ES-I3 (cell line): Measurements from ENCODE around the gene MTHFD1.
A peak's percentile ranks its signal among the peaks of the same experiment; 100 is the strongest.
"Not testable (repeated sequence)": the region's sequence is repeated elsewhere in the genome, so short reads cannot be mapped to it uniquely, and the experiment has no call there.

Source experiments
- H3K36me3 ChIP-seq: 2 replicates; pipeline ENCODE4 v1.6.1; 2013; ENCODE audit warnings: mild to moderate bottlenecking, low read length, control low read depth, moderate library complexity; ENCODE audit not compliant: insufficient read depth
- H3K4me1 ChIP-seq: 2 replicates; pipeline ENCODE4 v1.6.1; 2013; ENCODE audit warnings: mild to moderate bottlenecking, control low read depth, low read length; ENCODE audit not compliant: insufficient read depth
- H3K9ac ChIP-seq: 2 replicates; pipeline ENCODE4 v1.6.1; 2013; ENCODE audit warnings: low read depth, mild to moderate bottlenecking, low read length, moderate library complexity
- H3K9me3 ChIP-seq: 2 replicates; pipeline ENCODE4 v1.6.1; 2013; ENCODE audit warnings: mild to moderate bottlenecking, low read length, moderate library complexity; ENCODE audit not compliant: control insufficient read depth, insufficient read depth

The MTHFD1 gene

DNA sequence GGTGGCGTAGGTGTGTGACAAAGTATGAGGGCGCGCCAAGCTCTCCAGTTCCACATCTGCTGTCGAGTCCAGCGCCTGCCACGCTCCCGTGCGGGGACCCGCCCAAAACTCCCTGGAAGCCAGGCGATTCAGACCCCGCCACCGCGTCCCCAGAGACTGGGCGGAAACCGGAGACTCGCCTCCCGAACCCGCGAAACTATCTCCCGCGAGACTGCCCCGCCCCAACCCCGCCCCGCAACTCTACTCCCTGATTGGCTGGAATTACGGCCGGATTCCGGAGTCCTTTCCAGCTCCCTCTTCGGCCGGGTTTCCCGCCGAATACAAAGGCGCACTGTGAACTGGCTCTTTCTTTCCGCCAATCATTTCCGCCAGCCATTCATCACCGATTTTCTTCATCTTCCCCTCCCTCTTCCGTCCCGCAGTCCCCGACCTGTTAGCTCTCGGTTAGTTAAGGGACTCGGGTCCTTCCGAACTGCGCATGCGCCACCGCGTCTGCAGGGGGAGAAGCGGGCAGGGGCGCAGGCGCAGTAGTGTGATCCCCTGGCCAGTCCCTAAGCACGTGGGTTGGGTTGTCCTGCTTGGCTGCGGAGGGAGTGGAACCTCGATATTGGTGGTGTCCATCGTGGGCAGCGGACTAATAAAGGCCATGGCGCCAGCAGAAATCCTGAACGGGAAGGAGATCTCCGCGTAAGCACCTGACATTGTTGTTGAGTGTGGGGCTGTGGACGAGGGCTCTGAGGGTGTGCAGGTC lies at the start of gene MTHFD1:
MTHFD1 (plus strand) TSS at position 572 of the 751 bp plus-strand sequence; CDS start at position 647, 75 bp downstream.
- peak within 1 kb of the TSS; percentile 84 for H3K9ac ChIP-seq
- H3K4me1 ChIP-seq, result peaks cover 17% of the 10 kb centered on the region
- no peaks in the 10 kb centered on the region for H3K9me3 ChIP-seq
- 0 out of 2 replicates have a peak, but pooled peaks cover 4% of the 10 kb centered on the region for H3K36me3 ChIP-seq

DNA sequence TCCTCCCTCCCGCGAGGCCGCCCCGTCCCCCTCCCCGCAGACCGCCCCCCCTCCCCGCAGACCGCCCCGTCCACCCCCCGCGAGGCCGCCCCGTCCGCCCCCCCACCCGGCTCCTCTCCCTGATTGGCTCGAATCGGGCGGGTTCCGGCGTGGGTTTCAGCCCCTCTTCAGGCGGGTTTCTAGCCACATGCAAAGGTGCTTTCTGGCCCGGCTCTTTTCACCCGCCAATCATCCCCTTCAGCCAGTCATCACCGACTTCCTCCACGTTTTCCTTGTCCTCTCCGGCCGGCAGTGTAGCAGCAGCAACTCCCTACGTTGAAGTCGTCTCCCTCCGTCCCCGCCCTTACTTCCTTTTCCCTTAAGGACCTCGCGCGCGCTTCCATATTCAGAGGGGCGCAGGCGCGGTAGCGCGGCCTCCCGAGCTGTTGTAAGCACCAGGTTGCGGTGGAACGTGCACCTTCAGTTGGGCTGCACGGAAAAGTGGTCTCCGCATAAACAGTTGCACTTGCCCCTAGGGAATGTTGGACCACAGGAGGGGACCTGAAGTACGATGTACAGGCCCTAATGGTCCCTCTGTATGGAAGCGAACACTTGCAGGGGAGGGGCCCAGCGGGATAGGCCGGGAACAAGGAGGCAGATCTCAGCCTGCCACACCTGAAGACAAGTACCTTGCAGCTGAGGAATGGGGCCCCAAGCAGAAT lies 49.4 kb upstream of the MTHFD1 start:
- Histone ChIP-seq H3K36me3 (0 out of 2 replicates have a peak, but pooled peaks cover 3% of the 10 kb centered on the region), H3K4me1 (peaks cover 4% of the 10 kb centered on the region; the same call in 1 of the 2 replicates), H3K9me3 (peaks cover 5% of the 10 kb centered on the region; the same call in 1 of the 2 replicates), H3K9ac (peak overlapping the region; percentile 69)

DNA sequence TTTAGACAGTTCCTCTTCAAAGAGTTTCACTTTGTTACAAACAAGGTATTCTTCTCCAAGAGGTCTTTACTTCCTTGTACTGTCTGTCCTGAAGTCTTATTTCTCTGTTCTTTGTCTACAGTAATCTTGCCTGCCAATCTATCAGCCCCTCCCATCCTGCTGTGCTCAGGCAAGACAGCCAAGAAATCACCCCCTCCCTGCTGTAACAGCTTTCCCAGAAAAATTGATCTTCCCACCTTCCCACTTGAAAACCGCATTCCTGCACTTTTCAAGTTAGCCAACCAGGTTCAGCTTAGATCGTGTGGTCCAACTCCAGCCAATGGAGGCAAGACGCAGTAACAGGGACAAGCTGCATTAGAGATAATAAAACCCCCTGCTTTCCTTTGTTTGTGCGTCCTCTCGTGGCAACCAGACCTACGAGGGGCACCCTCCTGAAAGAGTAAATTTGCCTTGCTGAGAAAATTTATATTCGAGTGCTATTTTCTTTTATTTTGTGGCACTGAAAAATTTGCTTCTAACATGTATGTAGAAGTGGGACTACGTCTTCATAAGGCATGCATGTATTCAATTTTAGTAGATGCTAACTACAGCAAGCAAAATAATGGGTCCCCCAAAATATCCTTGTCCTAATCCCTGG lies 47.5 kb upstream of the MTHFD1 start:
- H3K36me3 ChIP-seq, result no peaks in the 10 kb centered on the region
- peaks cover 4% of the 10 kb centered on the region; the same call in 1 of the 2 replicates for H3K4me1 ChIP-seq

DNA sequence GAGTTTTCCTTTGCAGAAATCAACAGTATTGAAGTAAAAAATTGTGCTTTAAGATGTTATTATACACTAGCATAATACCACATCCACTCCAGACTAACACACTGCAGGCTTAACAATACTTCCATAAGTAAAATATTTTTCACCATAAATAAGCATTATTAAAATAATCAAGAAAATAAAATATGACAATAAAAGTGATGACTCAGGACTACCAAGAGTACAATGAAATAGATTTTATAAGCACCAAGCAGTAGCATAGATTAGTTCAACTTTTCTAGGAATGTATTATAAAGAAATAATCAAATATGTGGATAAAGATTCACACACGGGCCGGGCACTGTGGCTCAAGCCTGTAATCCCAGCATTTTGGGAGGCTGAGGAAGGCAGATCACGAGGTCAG lies 40.4 kb upstream of the MTHFD1 start:
- H3K9me3 ChIP-seq, result no peaks in the 10 kb centered on the region
- H3K4me1 ChIP-seq, result no peaks in the 10 kb centered on the region
- H3K9ac ChIP-seq, result no peak overlapping the region
- H3K36me3 ChIP-seq, result no peaks in the 10 kb centered on the region

More for the DNA sequence above, 47.5 kb upstream of the MTHFD1 start:
- peaks cover 5% of the 10 kb centered on the region; the same call in 1 of the 2 replicates for H3K9me3 ChIP-seq
- no peak overlapping the region for H3K9ac ChIP-seq

DNA sequence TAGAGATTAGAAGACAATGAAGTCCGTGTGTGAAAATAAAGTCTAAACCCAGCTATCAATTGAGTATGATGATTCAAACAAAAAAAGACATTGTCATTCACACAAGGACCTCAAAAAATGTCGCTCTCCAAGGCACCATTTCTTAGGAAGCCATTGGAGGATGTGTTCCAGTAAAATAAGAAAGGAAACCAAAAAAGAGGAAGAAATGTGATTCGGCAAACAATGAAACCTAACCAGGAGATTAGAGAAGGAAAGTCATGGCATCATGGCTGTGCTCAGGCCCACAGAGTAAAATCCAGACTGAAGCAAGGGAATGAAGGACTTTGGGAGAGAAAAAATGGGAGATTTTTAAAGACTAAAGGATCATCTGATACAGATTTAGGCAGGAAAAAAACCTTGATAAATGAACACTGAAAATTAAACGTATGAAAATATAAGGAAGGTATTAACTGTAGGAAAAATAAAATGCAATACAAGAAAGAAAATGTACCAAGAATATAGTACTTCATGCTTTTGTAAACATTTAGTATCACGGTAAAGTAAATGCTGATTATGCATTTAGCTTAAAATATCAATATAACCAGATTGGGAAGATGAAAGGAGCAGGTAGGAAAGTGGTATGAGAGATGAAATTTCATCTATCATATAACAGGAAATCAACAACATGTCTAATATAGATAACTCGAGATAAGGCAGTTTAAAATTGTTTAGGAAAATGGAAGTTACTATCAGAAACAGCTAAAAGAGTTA lies 38.2 kb upstream of the MTHFD1 start:
- Histone ChIP-seq H3K9me3 (no peaks in the 10 kb centered on the region), H3K36me3 (no peaks in the 10 kb centered on the region), H3K9ac (no peak overlapping the region), H3K4me1 (no peaks in the 10 kb centered on the region)

DNA sequence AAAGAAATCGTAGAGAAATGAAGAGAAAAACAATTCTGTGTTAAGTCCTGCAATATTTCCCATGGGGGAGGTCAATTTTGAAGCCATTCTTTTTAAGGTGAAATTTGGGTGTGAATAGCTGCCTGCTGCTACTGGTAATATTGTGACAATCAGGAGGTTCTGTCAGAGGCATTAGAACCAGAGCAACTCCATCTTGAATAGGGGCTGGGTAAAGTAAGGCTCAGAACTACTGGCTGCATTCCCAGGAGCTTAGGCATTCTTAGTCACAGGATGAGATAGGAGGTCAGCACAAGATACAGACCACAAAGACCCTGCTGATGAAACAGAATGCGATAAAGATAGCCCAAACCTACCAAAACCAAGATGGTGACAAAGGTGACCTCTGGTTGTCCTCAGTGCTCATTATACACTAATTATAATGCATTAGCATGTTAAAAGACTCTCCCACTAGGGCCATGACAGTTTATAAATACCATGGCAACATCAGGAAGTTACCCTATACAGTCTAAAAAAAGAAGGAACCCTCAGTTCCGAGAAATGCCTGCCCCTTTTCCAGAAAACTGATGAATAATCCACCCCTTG lies 24.8 kb upstream of the MTHFD1 start:
- no peak overlapping the region for H3K9ac ChIP-seq
- 0 out of 2 replicates have a peak, but pooled peaks cover 5% of the 10 kb centered on the region for H3K4me1 ChIP-seq
- no peaks in the 10 kb centered on the region for H3K9me3 ChIP-seq
- H3K36me3 ChIP-seq, result no peaks in the 10 kb centered on the region

DNA sequence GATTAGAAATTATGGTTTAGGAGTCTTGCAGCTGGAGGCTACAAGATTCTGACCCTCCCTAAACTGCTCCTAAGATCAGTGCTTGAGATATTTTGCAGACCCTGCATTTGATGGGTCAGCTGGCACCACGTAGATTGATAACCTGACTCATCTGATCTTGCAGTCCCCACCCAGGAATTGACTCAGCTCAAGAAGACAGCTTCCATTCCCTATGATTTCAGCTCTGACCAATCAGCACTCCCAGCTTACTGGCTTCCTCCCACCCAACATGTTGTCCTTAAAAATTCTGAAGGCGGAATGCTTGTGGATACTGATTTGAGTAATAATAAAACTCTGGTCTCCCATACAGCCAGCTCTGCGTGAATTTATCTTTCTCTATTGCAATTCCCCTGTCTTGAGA lies 23.2 kb upstream of the MTHFD1 start:
- 0 out of 2 replicates have a peak, but pooled peaks cover 5% of the 10 kb centered on the region for H3K4me1 ChIP-seq
- no peak overlapping the region for H3K9ac ChIP-seq
- H3K36me3 ChIP-seq, result no peaks in the 10 kb centered on the region
- no peaks in the 10 kb centered on the region for H3K9me3 ChIP-seq

DNA sequence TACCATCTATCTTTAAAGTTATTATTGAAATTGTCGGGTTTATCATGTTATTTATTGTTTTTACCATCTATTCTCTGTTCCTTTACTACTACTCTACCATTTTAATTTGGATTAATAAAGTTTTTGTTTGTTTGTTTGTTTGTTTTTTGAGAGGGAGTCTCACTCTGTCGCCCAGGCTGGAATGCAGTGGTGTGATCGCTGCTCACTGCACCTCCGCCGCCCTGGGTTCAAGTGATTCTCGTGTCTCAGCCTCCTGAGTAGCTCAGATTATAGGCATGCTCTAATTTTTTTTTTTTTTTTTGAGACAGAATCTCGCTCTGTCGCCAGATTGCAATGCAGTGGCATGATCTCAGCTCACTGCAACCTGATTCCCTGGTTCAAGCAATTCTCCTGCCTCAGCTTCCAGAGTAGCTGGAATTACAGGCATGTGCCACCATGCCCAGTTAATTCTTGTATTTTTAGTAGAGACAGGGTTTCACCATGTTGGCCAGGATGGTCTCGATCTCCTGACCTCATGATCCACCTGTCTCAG lies 22.7 kb upstream of the MTHFD1 start:
- not testable (repeated sequence) for H3K4me1 ChIP-seq, H3K9me3 ChIP-seq, H3K36me3 ChIP-seq, H3K9ac ChIP-seq

DNA sequence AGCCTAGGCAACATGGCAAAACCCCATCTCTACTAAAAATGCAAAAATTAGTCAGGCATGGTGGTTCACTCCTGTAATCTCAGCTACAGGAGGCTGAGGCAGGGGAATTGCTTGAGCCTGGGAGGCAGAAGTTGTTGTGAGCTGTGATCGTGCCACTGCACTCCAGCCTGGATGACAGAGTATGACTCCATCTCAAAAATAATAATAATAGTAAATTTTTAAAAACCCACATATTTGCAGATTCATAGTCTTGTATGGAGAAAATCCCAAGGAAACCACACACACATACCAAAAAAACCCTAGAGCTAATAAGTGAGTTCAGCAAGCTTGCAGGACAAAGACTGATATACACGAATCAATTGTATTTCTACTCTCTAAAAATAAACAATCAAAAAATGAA lies 19.0 kb upstream of the MTHFD1 start:
- Histone ChIP-seq H3K4me1 (no peaks in the 10 kb centered on the region), H3K9me3 (no peaks in the 10 kb centered on the region), H3K36me3 (no peaks in the 10 kb centered on the region), H3K9ac (no peak overlapping the region)

DNA sequence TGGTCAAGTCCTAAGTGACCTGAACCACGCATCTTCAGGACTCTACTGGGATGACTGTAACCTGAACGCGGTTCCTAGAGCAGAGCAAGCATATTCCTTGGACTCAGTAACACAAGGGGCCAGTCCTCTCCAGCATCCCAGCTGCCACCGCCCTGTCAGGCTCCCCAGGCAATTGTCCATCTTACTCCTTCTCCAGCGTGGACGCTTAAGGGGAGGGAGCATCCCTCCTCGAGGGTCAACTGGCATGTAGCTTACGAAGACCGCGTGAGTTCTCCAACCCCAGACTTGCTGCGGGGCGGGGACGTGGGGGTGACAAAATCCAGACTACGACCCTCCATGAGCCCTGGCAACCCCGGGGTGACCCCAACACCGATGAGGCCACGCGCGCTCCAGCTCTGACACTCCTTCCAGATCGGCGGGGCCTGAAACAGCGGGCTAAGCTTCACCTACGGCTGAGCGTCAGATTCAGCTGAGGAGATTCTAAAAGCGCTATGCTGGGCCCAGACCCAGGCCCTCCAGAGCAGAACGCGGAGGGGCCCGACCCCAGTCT lies 846 bp upstream of the MTHFD1 start:
- H3K4me1 ChIP-seq, result peaks cover 10% of the 10 kb centered on the region
- H3K9me3 ChIP-seq, result no peaks in the 10 kb centered on the region
- H3K36me3 ChIP-seq, result 0 out of 2 replicates have a peak, but pooled peaks cover 4% of the 10 kb centered on the region
- H3K9ac ChIP-seq, result peak overlapping the region; percentile 84

DNA sequence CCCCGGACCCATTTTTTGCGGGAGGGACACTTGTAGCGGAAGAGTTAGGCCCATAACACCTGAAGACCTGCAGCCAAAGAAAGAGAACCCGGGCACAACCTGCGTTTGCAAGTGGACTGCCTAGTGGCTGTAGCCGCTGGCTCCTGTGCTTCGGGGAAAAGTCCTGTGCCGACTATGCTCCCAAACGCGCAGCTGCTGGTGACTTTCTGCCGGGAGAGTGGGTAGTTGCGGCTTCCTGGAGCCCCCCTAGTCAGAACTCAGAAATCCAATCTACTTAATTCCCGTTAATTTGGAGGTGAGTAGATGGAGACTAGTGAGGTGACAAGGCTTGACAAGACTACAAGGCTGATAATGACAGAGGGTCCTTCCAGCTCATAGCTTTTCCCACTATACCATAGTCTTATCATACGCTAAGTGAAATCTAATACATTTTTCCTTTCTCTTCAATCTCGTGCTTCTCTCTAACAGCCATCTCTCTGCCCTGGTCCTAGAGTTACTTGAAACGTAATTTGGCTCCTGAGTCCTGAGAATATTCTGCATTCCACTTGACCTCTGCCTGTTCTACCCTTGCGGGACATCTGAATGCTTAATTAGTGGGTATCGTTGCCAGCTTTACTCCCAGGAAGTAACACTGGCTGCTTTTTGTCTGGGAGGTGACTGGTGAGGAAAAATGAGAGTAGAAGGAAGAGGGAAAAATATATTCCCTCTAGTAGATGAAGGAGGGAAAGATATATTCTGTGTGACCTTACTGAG lies 556 bp downstream of the MTHFD1 start:
- H3K9ac ChIP-seq, result peak overlapping the region; percentile 84
- H3K9me3 ChIP-seq, result no peaks in the 10 kb centered on the region
- H3K4me1 ChIP-seq, result peaks cover 18% of the 10 kb centered on the region
- H3K36me3 ChIP-seq, result peaks cover 9% of the 10 kb centered on the region; the same call in 1 of the 2 replicates

DNA sequence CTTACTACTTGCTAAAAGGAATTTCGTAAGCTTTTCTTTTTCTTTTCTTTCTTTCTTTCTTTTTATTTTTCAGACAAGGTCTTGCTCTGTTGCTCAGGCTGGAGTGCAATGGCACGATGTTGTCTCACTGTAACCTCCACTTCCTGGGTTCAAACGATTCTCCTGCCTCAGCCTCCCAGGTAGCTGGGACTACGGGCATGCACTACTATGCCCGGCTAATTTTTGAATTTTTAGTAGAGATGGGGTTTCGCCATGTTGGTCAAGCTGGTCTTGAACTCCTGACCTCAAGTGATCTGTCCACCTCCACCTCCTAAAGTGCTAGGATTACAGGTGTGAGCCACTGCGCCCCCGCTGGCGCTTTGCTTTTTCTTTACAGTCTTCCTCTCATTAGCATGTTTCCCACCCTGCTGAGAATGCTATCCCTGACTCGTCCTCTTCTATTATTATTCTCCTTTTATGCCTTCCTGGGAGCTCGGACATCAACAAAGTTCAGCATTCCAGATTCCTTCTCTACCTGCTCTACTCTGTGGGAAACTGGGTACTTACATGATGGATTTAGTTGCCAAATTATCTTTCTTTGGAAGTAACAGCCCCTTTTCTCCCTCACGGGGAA lies 3.1 kb downstream of the MTHFD1 start:
- Histone ChIP-seq H3K9ac (peak overlapping the region; percentile 13; the same call in 1 of the 2 replicates), H3K36me3 (peaks cover 12% of the 10 kb centered on the region; the same call in 1 of the 2 replicates)

More for the DNA sequence above, 3.1 kb downstream of the MTHFD1 start:
- no peaks in the 10 kb centered on the region for H3K9me3 ChIP-seq
- peaks cover 27% of the 10 kb centered on the region for H3K4me1 ChIP-seq
